HUES6 (cell line): ENCODE results near the gene MRPL23.

Source experiments
- H3K27ac ChIP-seq: 2 replicates; pipeline ENCODE4 v1.7.0; 2013; ENCODE audit warnings: low read depth, mild to moderate bottlenecking, low read length, inconsistent platforms
- H3K27me3 ChIP-seq: 2 replicates; pipeline ENCODE4 v1.6.1; 2013; ENCODE audit warnings: low read length; ENCODE audit not compliant: control insufficient read depth, insufficient read depth
- H3K36me3 ChIP-seq: 2 replicates; pipeline ENCODE4 v1.6.1; 2013; ENCODE audit warnings: low read length; ENCODE audit not compliant: control insufficient read depth, insufficient read depth
- H3K4me1 ChIP-seq: 2 replicates; pipeline ENCODE4 v1.6.1; 2013; ENCODE audit warnings: low read length; ENCODE audit not compliant: control insufficient read depth, insufficient read depth
- H3K4me3 ChIP-seq: 2 replicates; pipeline ENCODE4 v1.5.1; 2013; ENCODE audit warnings: low read depth, low read length
- H3K9ac ChIP-seq: one replicate; pipeline ENCODE4 v1.6.1; 2013; ENCODE audit warnings: mild to moderate bottlenecking, low read length
- H3K9me3 ChIP-seq: 2 replicates; pipeline ENCODE4 v1.6.1; 2013; ENCODE audit warnings: low read depth, low read length; ENCODE audit not compliant: control insufficient read depth, insufficient read depth

MRPL23 gene

GRCh38 chr11:1987024-1987423, 39.9 kb downstream of the MRPL23 start:
- H3K4me1 ChIP-seq = no peaks in the 10 kb centered on the region
- H3K9ac ChIP-seq = no peak overlapping the region
- no peak overlapping the region for H3K27ac ChIP-seq
- H3K9me3 ChIP-seq = no peaks in the 10 kb centered on the region
- H3K4me3 ChIP-seq = no peak overlapping the region
- no peaks in the 10 kb centered on the region for H3K36me3 ChIP-seq
- no peaks in the 10 kb centered on the region for H3K27me3 ChIP-seq

GRCh38 chr11:1988174-1988573, 41.0 kb downstream of the MRPL23 start:
- no peak overlapping the region for H3K4me3 ChIP-seq
- H3K9me3 ChIP-seq = no peaks in the 10 kb centered on the region
- H3K4me1 ChIP-seq = no peaks in the 10 kb centered on the region
- H3K27me3 ChIP-seq = no peaks in the 10 kb centered on the region
- H3K36me3 ChIP-seq = no peaks in the 10 kb centered on the region
- no peak overlapping the region for H3K9ac ChIP-seq
- H3K27ac ChIP-seq = no peak overlapping the region

- Histone ChIP-seq H3K4me3 (no peak overlapping the region), H3K27me3 (no peaks in the 10 kb centered on the region), H3K4me1 (no peaks in the 10 kb centered on the region), H3K27ac (no peak overlapping the region), H3K9ac (no peak overlapping the region), H3K9me3 (no peaks in the 10 kb centered on the region), H3K36me3 (no peaks in the 10 kb centered on the region)
Observed at GRCh38 chr11:1988667-1989317, 41.7 kb downstream of the MRPL23 start.

- H3K36me3 ChIP-seq = no peaks in the 10 kb centered on the region
- no peaks in the 10 kb centered on the region for H3K27me3 ChIP-seq
- H3K9ac ChIP-seq = no peak overlapping the region
- H3K27ac ChIP-seq = no peak overlapping the region
- no peaks in the 10 kb centered on the region for H3K9me3 ChIP-seq
- no peaks in the 10 kb centered on the region for H3K4me1 ChIP-seq
- no peak overlapping the region for H3K4me3 ChIP-seq
Observed at GRCh38 chr11:1989953-1990352, 42.8 kb downstream of the MRPL23 start.

GRCh38 chr11:1990872-1991578, 43.9 kb downstream of the MRPL23 start:
- Histone ChIP-seq H3K4me1 (no peaks in the 10 kb centered on the region), H3K36me3 (no peaks in the 10 kb centered on the region), H3K9me3 (no peaks in the 10 kb centered on the region), H3K27me3 (no peaks in the 10 kb centered on the region), H3K9ac (no peak overlapping the region), H3K27ac (no peak overlapping the region), H3K4me3 (no peak overlapping the region)

- Histone ChIP-seq H3K4me3 (no peak overlapping the region), H3K27ac (no peak overlapping the region), H3K27me3 (no peaks in the 10 kb centered on the region), H3K9ac (no peak overlapping the region), H3K36me3 (no peaks in the 10 kb centered on the region), H3K9me3 (no peaks in the 10 kb centered on the region), H3K4me1 (no peaks in the 10 kb centered on the region)
Observed at GRCh38 chr11:1992111-1992510, 45.0 kb downstream of the MRPL23 start.

- Histone ChIP-seq H3K36me3 (no peaks in the 10 kb centered on the region), H3K4me3 (no peak overlapping the region), H3K4me1 (no peaks in the 10 kb centered on the region), H3K9me3 (no peaks in the 10 kb centered on the region), H3K9ac (no peak overlapping the region), H3K27ac (no peak overlapping the region), H3K27me3 (no peaks in the 10 kb centered on the region)
Observed at GRCh38 chr11:1994121-1994520, 47.0 kb downstream of the MRPL23 start.

GRCh38 chr11:1997755-1998154, 50.6 kb downstream of the MRPL23 start, which contains the start of gene H19:
TSS of gene H19 (minus strand) at chr11:1997842.
- Histone ChIP-seq H3K27me3 (no peaks in the 10 kb centered on the region), H3K27ac (no peak within 1 kb of the TSS), H3K36me3 (no peaks in the 10 kb centered on the region), H3K9ac (no peak within 1 kb of the TSS), H3K4me1 (no peaks in the 10 kb centered on the region), H3K4me3 (no peak within 1 kb of the TSS), H3K9me3 (no peaks in the 10 kb centered on the region)

GRCh38 chr11:1998290-1998689, 51.2 kb downstream of the MRPL23 start:
- Histone ChIP-seq H3K4me1 (no peaks in the 10 kb centered on the region), H3K9ac (no peak overlapping the region), H3K27me3 (no peaks in the 10 kb centered on the region), H3K27ac (no peak overlapping the region), H3K4me3 (no peak overlapping the region), H3K36me3 (no peaks in the 10 kb centered on the region), H3K9me3 (no peaks in the 10 kb centered on the region)

GRCh38 chr11:1998861-1999260, 51.7 kb downstream of the MRPL23 start:
- Histone ChIP-seq H3K4me1 (no peaks in the 10 kb centered on the region), H3K27me3 (no peaks in the 10 kb centered on the region), H3K4me3 (no peak overlapping the region), H3K9ac (no peak overlapping the region), H3K36me3 (no peaks in the 10 kb centered on the region), H3K27ac (no peak overlapping the region), H3K9me3 (no peaks in the 10 kb centered on the region)

- H3K9me3 ChIP-seq = no peaks in the 10 kb centered on the region
- H3K27ac ChIP-seq = no peak overlapping the region
- H3K36me3 ChIP-seq = no peaks in the 10 kb centered on the region
- no peak overlapping the region for H3K9ac ChIP-seq
- no peaks in the 10 kb centered on the region for H3K27me3 ChIP-seq
- no peaks in the 10 kb centered on the region for H3K4me1 ChIP-seq
- H3K4me3 ChIP-seq = no peak overlapping the region
Observed at GRCh38 chr11:2002042-2002776, 55.1 kb downstream of the MRPL23 start.
